AG08396 (cell line): ENCODE data around the gene FGG.
"Not testable (repeated sequence)": the region's sequence is repeated elsewhere in the genome, so short reads cannot be mapped to it uniquely, and the experiment has no call there.

Experiments used
- DNase-seq: peaks from one replicate; pipeline ENCODE4 v3.0.0; 2012; ENCODE audit warnings: low spot score, mixed read lengths

Gene FGG

GRCh38 chr4:154611833-154612232, 623 bp downstream of the FGG start:
- no peak for DNase-seq

- DNase-seq = no peak
Measured at GRCh38 chr4:154610582-154610981, 1.9 kb downstream of the FGG start.

- no peak for DNase-seq
Measured at GRCh38 chr4:154609532-154609931, 2.9 kb downstream of the FGG start.

- no peak for DNase-seq
Measured at GRCh38 chr4:154608361-154609252, 3.8 kb downstream of the FGG start.

GRCh38 chr4:154606728-154607723, 5.4 kb downstream of the FGG start:
- DNase-seq = no peak

GRCh38 chr4:154604696-154605200, 7.7 kb downstream of the FGG start:
- DNase-seq = no peak

- no peak for DNase-seq
Measured at GRCh38 chr4:154603033-154603943, 9.2 kb downstream of the FGG start.

GRCh38 chr4:154602404-154603020, 9.9 kb downstream of the FGG start:
- DNase-seq = no peak

GRCh38 chr4:154597798-154598774, 14.4 kb downstream of the FGG start:
- DNase-seq = no peak

GRCh38 chr4:154597281-154597680, 15.2 kb downstream of the FGG start:
- DNase-seq = not testable (repeated sequence)

GRCh38 chr4:154595807-154596206, 16.6 kb downstream of the FGG start:
- no peak for DNase-seq

GRCh38 chr4:154594343-154594742, 18.1 kb downstream of the FGG start:
- not testable (repeated sequence) for DNase-seq

- no peak for DNase-seq
Measured at GRCh38 chr4:154593868-154594267, 18.6 kb downstream of the FGG start.

GRCh38 chr4:154591890-154592289, 20.6 kb downstream of the FGG start:
- no peak for DNase-seq

- DNase-seq = no peak
Measured at GRCh38 chr4:154590329-154591006, 22.0 kb downstream of the FGG start, which contains the start of gene FGA. Gene FGA (minus strand): TSS chr4:154590742. CDS start chr4:154590687, 55 bp downstream.

GRCh38 chr4:154589296-154590197, 22.9 kb downstream of the FGG start:
- DNase-seq = no peak

GRCh38 chr4:154588198-154588597, 24.3 kb downstream of the FGG start:
- DNase-seq = no peak
